Measurements from ENCODE around the gene GALNT16. TPM values are rescaled to one million over a fixed set of nuclear protein-coding genes. Genes with fewer than 3 reads are reported as not detected.

The GALNT16 gene
- total and polyA plus RNA-seq, 2 of the 8 experiments (the other 6 are each of a cell fraction or from before 2014, with no cell fraction given), result 5.4 to 6.3 TPM

DNA sequence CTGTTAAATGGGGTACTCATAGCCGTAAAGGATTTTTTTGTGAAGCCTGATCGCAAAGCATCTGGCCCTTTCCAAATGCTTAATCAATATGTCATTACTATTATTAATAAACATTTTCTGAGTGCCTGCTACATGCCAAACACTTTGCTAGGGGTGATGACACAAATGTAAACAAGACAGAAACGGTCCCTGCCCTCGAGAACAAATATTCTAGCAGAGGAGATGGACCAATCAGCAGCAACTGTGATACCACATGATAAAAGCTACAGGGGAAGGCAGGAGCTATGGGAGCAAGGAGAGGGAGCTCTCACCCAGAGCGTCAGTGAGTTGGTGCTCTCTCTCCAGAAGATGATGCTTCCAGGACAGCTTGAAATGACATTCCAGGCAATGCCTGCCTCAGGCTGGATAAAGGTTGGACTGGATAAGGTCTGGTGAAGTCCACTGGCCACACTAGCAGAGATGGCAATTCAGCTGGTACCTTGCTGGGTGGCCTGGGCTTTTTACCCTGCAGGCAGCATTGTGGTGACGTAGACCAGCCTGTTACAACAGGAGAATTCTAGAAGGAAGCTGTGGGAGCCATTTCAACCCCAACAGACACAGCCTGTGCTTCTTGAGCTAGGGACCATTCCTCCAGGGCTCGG, 97.1 kb downstream of the GALNT16 start:
- no peak overlapping the region for H4K91ac ChIP-seq (replicated peaks; ENCODE audit: insufficient read length, low read length)
- H3K18ac ChIP-seq (ENCODE audit: extremely low read depth, low read length), result no peak overlapping the region
- no peak overlapping the region for H2BK120ac ChIP-seq (replicated peaks; ENCODE audit: low read depth, low read length)
- H2AK5ac ChIP-seq (ENCODE audit: low read depth, low read length), result no peak overlapping the region
- H3K27me3 ChIP-seq (replicated peaks in 1 of 4; ENCODE audit: control insufficient read depth in 3 of 4, extremely low read depth in 1 of 4, insufficient read depth in 3 of 4, low read length in 3 of 4), result no peaks in the 10 kb centered on the region
- H3K27ac ChIP-seq (ENCODE audit: low read depth, low read length), result no peak overlapping the region
- WGBS, 2 experiments (ENCODE audit: extremely low coverage in 1 of 2, insufficient coverage in 1 of 2, insufficient read length in 1 of 2, insufficient replicate concordance in 2 of 2, low coverage in 1 of 2, low lambda C conversion rate in 2 of 2, missing lambda C conversion rate in 1 of 2), result 89% methylated on average over 7 of the region's 7 CpGs; no CpG with 5 or more reads in 1 of the 2 experiments
- TF ChIP-seq TEAD4 (IDR thresholded peaks at IDR 0.05; ENCODE audit: low read depth, low read length) (no peak), SAP30 (IDR thresholded peaks at IDR 0.05; ENCODE audit: insufficient read depth, insufficient replicate concordance, low read length) (no peak), JUN (IDR thresholded peaks at IDR 0.05; ENCODE audit: low read depth, low read length) (no peak), RFX5 (IDR thresholded peaks at IDR 0.05; ENCODE audit: borderline replicate concordance, low read depth, low read length) (no peak), EGR1 (IDR thresholded peaks at IDR 0.05; ENCODE audit: borderline replicate concordance, low read depth, low read length) (no peak), FOSL1 (IDR thresholded peaks at IDR 0.05; ENCODE audit: insufficient read depth, low read depth, low read length) (no peak), SIX5 (IDR thresholded peaks at IDR 0.05; ENCODE audit: low read depth, low read length) (no peak), BACH1 (IDR thresholded peaks at IDR 0.05; ENCODE audit: low read length) (no peak), POLR2AphosphoS5 (IDR thresholded peaks at IDR 0.05; ENCODE audit: low read depth, low read length) (no peak)
- no peak overlapping the region for H3K4ac ChIP-seq (replicated peaks; ENCODE audit: insufficient read length, low read depth, low read length)
- H3K79me2 ChIP-seq (ENCODE audit: control insufficient read depth in 1 of 2, insufficient read depth in 2 of 2, low read length in 2 of 2), result no peaks in the 10 kb centered on the region
- ChIA-PET CTCF (ENCODE audit: partially characterized antibody) (interaction anchor here (0.6 to 6.2 kb wide), 9 partner anchors 9 to 457 kb away, joined by 3 to 54 read pairs (median 4); no protein-coding TSS in a partner anchor), POLR2A (ENCODE audit: partially characterized antibody) (interaction anchor here (1.1 to 1.5 kb wide), 3 partner anchors 9 to 101 kb away, joined by 3 read pairs; no protein-coding TSS in a partner anchor)
- no peaks in the 10 kb centered on the region for H3K36me3 ChIP-seq (ENCODE audit: control insufficient read depth in 2 of 4, insufficient read depth in 4 of 4, low read length in 3 of 4)
- peaks cover 0 to 1% of the 10 kb centered on the region in 2 experiments for H4K20me1 ChIP-seq (replicated peaks in 1 of 2; ENCODE audit: control insufficient read depth in 1 of 2, insufficient read depth in 2 of 2, low read length in 2 of 2)
- no peak overlapping the region for H4K5ac ChIP-seq (ENCODE audit: insufficient read length, low read depth, low read length)
- DNase-seq (ENCODE audit: low read depth in 1 of 2, low spot score in 2 of 2) (no peak), FAIRE-seq (no peak)
- no peaks in the 10 kb centered on the region for H3K23me2 ChIP-seq (ENCODE audit: low read depth, low read length)
- H2BK20ac ChIP-seq (ENCODE audit: low read length), result no peak overlapping the region
- H2BK5ac ChIP-seq (ENCODE audit: low read depth, low read length), result no peak overlapping the region
- H3K56ac ChIP-seq (replicated peaks; ENCODE audit: insufficient read length, low read depth, low read length), result no peak overlapping the region
- no peak overlapping the region for H3K23ac ChIP-seq (ENCODE audit: insufficient read length)
- H3K14ac ChIP-seq (ENCODE audit: insufficient read length), result no peak overlapping the region
- H2BK15ac ChIP-seq (ENCODE audit: low read length), result no peak overlapping the region
- no peak overlapping the region for H3K4me3 ChIP-seq (ENCODE audit: extremely low read depth in 1 of 4, insufficient read depth in 2 of 4, low read depth in 3 of 4, low read length in 4 of 4)
- H3K79me1 ChIP-seq (ENCODE audit: low read depth, low read length), result no peaks in the 10 kb centered on the region
- H3K9me3 ChIP-seq (ENCODE audit: insufficient read depth in 2 of 2, low read depth in 1 of 2, low read length in 1 of 2), result no peaks in the 10 kb centered on the region
- no peaks in the 10 kb centered on the region for H3K4me1 ChIP-seq (replicated peaks in 1 of 4; ENCODE audit: control insufficient read depth in 3 of 4, insufficient read depth in 4 of 4, low read length in 3 of 4)
- no peak overlapping the region for H3K4me2 ChIP-seq (ENCODE audit: insufficient read depth in 1 of 2, low read depth in 2 of 2, low read length in 2 of 2)
- no peak overlapping the region for H2AFZ ChIP-seq (ENCODE audit: low read length)
- no peak overlapping the region for H3K9ac ChIP-seq (replicated peaks in 1 of 4; ENCODE audit: extremely low read depth in 1 of 4, low read depth in 3 of 4, low read length in 3 of 4)
- H4K8ac ChIP-seq (ENCODE audit: extremely low read depth, insufficient read depth, low read length), result no peak overlapping the region
- no peak overlapping the region for H2BK12ac ChIP-seq (ENCODE audit: low read depth, low read length)

All from H1 (cell line).